DOHH2 (cell line): ENCODE results near the gene GHRH.

Experiments
- H3F3A ChIP-seq: fragments of 200-600 bp; sonication (generic), shearing (Covaris generic); 2 replicates; pipeline ENCODE4 v1.6.0; 2016; ENCODE audit warnings: antibody characterized with exemption, mild to moderate bottlenecking; ENCODE audit not compliant: control insufficient read depth, insufficient read depth
- H3K27ac ChIP-seq: fragments of 200-600 bp; sonication (generic); 2 replicates; pipeline ENCODE4 v1.5.1; 2014; ENCODE audit warnings: low read depth, mild to moderate bottlenecking, low read length, moderate library complexity
- H3K27me3 ChIP-seq: fragments of 200-600 bp; sonication (generic); 2 replicates; pipeline ENCODE4 v1.6.1; 2014; ENCODE audit warnings: mild to moderate bottlenecking, low read length, mixed read lengths; ENCODE audit not compliant: control insufficient read depth
- H3K36me3 ChIP-seq: fragments of 200-600 bp; sonication (generic); 2 replicates; pipeline ENCODE4 v1.6.1; 2014; ENCODE audit warnings: mild to moderate bottlenecking, low read length, moderate library complexity, mixed read lengths; ENCODE audit not compliant: control insufficient read depth
- H3K4me1 ChIP-seq: fragments of 200-600 bp; sonication (generic); 2 replicates; pipeline ENCODE4 v1.6.1; 2014; ENCODE audit warnings: mild to moderate bottlenecking, low read length, mixed read lengths; ENCODE audit not compliant: control insufficient read depth
- H3K4me2 ChIP-seq: fragments of 200-600 bp; sonication (generic); 2 replicates; pipeline ENCODE4 v1.6.0; 2014; ENCODE audit warnings: mild to moderate bottlenecking, low read length, moderate library complexity
- H3K4me3 ChIP-seq: fragments of 200-600 bp; sonication (generic); 2 replicates; pipeline ENCODE4 v1.5.1; 2014; ENCODE audit warnings: mild to moderate bottlenecking, low read length, mixed read lengths
- H3K79me2 ChIP-seq: fragments of 200-600 bp; sonication (generic); 2 replicates; pipeline ENCODE4 v1.6.1; 2014; ENCODE audit warnings: mild to moderate bottlenecking, low read length, mixed read lengths; ENCODE audit not compliant: control insufficient read depth
- H3K9me2 ChIP-seq: fragments of 200-600 bp; sonication (generic); replicated peaks from 2 replicates; pipeline ENCODE4 v1.6.1; 2014; ENCODE audit warnings: mild to moderate bottlenecking, low read length, mixed read lengths; ENCODE audit not compliant: control insufficient read depth
- H3K9me3 ChIP-seq: fragments of 200-600 bp; sonication (generic); 2 replicates; pipeline ENCODE4 v1.6.1; 2014; ENCODE audit warnings: antibody characterized with exemption, low read length, mixed read lengths; ENCODE audit not compliant: control insufficient read depth, insufficient read depth
- H4K20me1 ChIP-seq: fragments of 200-600 bp; sonication (generic); 2 replicates; pipeline ENCODE4 v1.6.0; 2014; ENCODE audit warnings: low read depth, mild to moderate bottlenecking, antibody characterized with exemption, low read length, moderate library complexity; ENCODE audit not compliant: control insufficient read depth, insufficient read depth
- CTCF ChIP-seq: fragments of 200-600 bp; sonication (generic); IDR thresholded peaks from one replicate; pipeline ENCODE4 v1.5.1; 2014; ENCODE audit warnings: antibody characterized with exemption, mild to moderate bottlenecking, low read depth, low read length; ENCODE audit not compliant: poor library complexity, severe bottlenecking
- EZH2phosphoT487 ChIP-seq: fragments of 200-600 bp; sonication (generic); IDR thresholded peaks from 2 replicates; pipeline ENCODE4 v1.6.1; 2017; ENCODE audit warnings: borderline replicate concordance, mild to moderate bottlenecking, antibody characterized with exemption, low read length, moderate library complexity, mixed read lengths

GHRH gene

DNA sequence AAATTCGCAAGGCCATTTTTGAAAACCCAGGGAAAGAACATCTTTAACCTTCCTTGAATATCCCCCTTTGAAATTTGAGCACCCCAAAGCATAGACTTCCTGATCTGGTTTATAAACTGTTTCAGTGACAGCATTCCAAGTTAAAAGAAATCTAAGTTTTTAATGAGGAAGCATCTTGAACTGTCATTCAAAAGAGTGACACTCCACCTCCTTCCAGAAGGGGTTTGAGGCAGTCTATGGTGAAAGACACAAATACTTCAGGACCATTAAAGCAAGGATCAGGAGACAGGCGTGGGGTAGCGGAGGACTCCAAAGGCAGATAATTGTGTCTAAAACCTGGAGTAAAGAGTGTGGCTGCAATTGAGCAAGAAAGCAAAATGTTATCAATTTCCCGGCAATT, 691 bp downstream of the GHRH start:
- H3K4me2 ChIP-seq = no peak overlapping the region
- TF ChIP-seq CTCF (no peak), EZH2phosphoT487 (no peak)
- peaks cover 7% of the 10 kb centered on the region for H3K4me1 ChIP-seq
- H3K27ac ChIP-seq = no peak overlapping the region
- H3K27me3 ChIP-seq = peaks cover 27% of the 10 kb centered on the region
- no peaks in the 10 kb centered on the region for H3K36me3 ChIP-seq
- no peaks in the 10 kb centered on the region for H3K9me3 ChIP-seq
- H4K20me1 ChIP-seq = no peaks in the 10 kb centered on the region
- no peaks in the 10 kb centered on the region for H3K9me2 ChIP-seq
- no peak overlapping the region for H3K4me3 ChIP-seq
- no peaks in the 10 kb centered on the region for H3K79me2 ChIP-seq
- no peaks in the 10 kb centered on the region for H3F3A ChIP-seq

DNA sequence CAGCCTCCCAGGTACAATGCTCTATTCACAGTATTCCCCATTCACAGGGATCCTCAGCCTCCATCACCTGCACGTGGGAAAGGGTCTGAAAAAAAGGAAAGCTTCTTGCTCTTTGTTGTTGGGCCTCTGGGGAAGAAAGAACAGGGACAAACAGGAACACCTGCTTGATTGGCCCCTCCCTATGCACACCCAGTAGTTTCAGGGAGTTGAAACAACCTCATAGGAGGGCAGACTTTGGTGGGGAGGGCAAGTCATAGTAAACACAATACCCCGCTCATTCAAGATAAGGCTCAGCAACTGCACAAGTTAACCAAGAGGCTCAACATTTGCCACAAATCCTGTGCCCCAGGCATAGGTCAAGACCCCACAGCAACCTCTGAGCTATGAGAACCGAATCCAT, 1.7 kb downstream of the GHRH start:
- Histone ChIP-seq H3K9me2 (no peaks in the 10 kb centered on the region), H3K79me2 (no peaks in the 10 kb centered on the region), H3K4me3 (no peak overlapping the region), H3K4me1 (peaks cover 2% of the 10 kb centered on the region), H3K9me3 (no peaks in the 10 kb centered on the region), H4K20me1 (no peaks in the 10 kb centered on the region), H3K4me2 (no peak overlapping the region), H3F3A (no peaks in the 10 kb centered on the region), H3K27me3 (peaks cover 27% of the 10 kb centered on the region), H3K36me3 (no peaks in the 10 kb centered on the region), H3K27ac (no peak overlapping the region)
- TF ChIP-seq EZH2phosphoT487 (no peak), CTCF (no peak)

- no peaks in the 10 kb centered on the region for H3K9me3 ChIP-seq
- no peak overlapping the region for H3K4me2 ChIP-seq
- H3K79me2 ChIP-seq = no peaks in the 10 kb centered on the region
- H3K36me3 ChIP-seq = no peaks in the 10 kb centered on the region
- H3F3A ChIP-seq = no peaks in the 10 kb centered on the region
- no peaks in the 10 kb centered on the region for H3K9me2 ChIP-seq
- H3K4me3 ChIP-seq = no peak overlapping the region
- no peak for TF ChIP-seq CTCF
- TF ChIP-seq EZH2phosphoT487 = no peak
- no peak overlapping the region for H3K27ac ChIP-seq
- no peaks in the 10 kb centered on the region for H3K4me1 ChIP-seq
- H3K27me3 ChIP-seq = peaks cover 32% of the 10 kb centered on the region
- no peaks in the 10 kb centered on the region for H4K20me1 ChIP-seq
Observed at GRCh38 chr20:37259031-37259430, 2.6 kb downstream of the GHRH start.

- Histone ChIP-seq H3K27ac (no peak overlapping the region), H3F3A (no peaks in the 10 kb centered on the region), H3K4me3 (no peak overlapping the region), H3K9me2 (no peaks in the 10 kb centered on the region), H3K27me3 (peaks cover 33% of the 10 kb centered on the region), H4K20me1 (no peaks in the 10 kb centered on the region), H3K4me2 (no peak overlapping the region), H3K4me1 (no peaks in the 10 kb centered on the region), H3K9me3 (no peaks in the 10 kb centered on the region), H3K79me2 (no peaks in the 10 kb centered on the region), H3K36me3 (no peaks in the 10 kb centered on the region)
- TF ChIP-seq CTCF = no peak
- TF ChIP-seq EZH2phosphoT487 = no peak
Observed at GRCh38 chr20:37257988-37258387, 3.6 kb downstream of the GHRH start.
